GM11168 (cell line): ENCODE measurements around the gene CDC42BPA.

Source experiments
- in situ Hi-C: fragments of 300-500 bp; cut with MboI; formaldehyde crosslinking; loops from one replicate; pipeline ENCODE4 v1.12.0; 2022; ENCODE audit warnings: low sequenced_read_pairs; ENCODE audit not compliant: unreplicated experiment

The CDC42BPA gene

GRCh38 chr1:226975259-226976250 lies 342.7 kb downstream of the CDC42BPA start:
- in situ Hi-C loops, result no loop called here

- in situ Hi-C loops, result no loop called here
These were observed 343.6 kb downstream of the CDC42BPA start for GRCh38 chr1:226974544-226975258.

- in situ Hi-C loops, result no loop called here
These were observed 344.3 kb downstream of the CDC42BPA start for GRCh38 chr1:226973898-226974543.

GRCh38 chr1:226973371-226973897 lies 344.9 kb downstream of the CDC42BPA start:
- in situ Hi-C loops, result no loop called here

GRCh38 chr1:226972931-226973330 lies 345.4 kb downstream of the CDC42BPA start:
- in situ Hi-C loops, result no loop called here

GRCh38 chr1:226971765-226972164 lies 346.5 kb downstream of the CDC42BPA start:
- in situ Hi-C loops, result no loop called here

- in situ Hi-C loops, result no loop called here
These were observed 350.6 kb downstream of the CDC42BPA start for GRCh38 chr1:226967665-226968064.

GRCh38 chr1:226966683-226967082 lies 351.6 kb downstream of the CDC42BPA start:
- in situ Hi-C loops, result no loop called here

GRCh38 chr1:226965581-226966440 lies 352.5 kb downstream of the CDC42BPA start:
- in situ Hi-C loops, result no loop called here

GRCh38 chr1:226964611-226965486 lies 353.4 kb downstream of the CDC42BPA start:
- in situ Hi-C loops, result no loop called here

- in situ Hi-C loops, result no loop called here
These were observed 354.2 kb downstream of the CDC42BPA start for GRCh38 chr1:226964068-226964425.

- in situ Hi-C loops, result no loop called here
These were observed 355.6 kb downstream of the CDC42BPA start for GRCh38 chr1:226962421-226963391.

GRCh38 chr1:226960944-226961765 lies 357.1 kb downstream of the CDC42BPA start:
- in situ Hi-C loops, result no loop called here

GRCh38 chr1:226960256-226960655 lies 358.0 kb downstream of the CDC42BPA start:
- in situ Hi-C loops, result no loop called here

GRCh38 chr1:226958300-226958699 lies 360.0 kb downstream of the CDC42BPA start:
- in situ Hi-C loops, result no loop called here

GRCh38 chr1:226957714-226958113 lies 360.6 kb downstream of the CDC42BPA start:
- in situ Hi-C loops, result no loop called here
